T follicular helper cell (primary cell): ENCODE data around the gene NRXN2.

Experiments
- DNase-seq: peaks from one replicate; pipeline ENCODE4 v3.0.0-alpha.2; 2020; ENCODE audit warnings: low read depth

Gene NRXN2

GRCh38 chr11:64591257-64592233 lies 131.5 kb downstream of the NRXN2 start:
- no peak for DNase-seq

- DNase-seq, result no peak
These were observed 132.2 kb downstream of the NRXN2 start, which contains the start of gene SLC22A12 for GRCh38 chr11:64590763-64591221. SLC22A12 (plus strand) TSS chr11:64591220; CDS start chr11:64591557, 337 bp downstream.

GRCh38 chr11:64588701-64589100 lies 134.3 kb downstream of the NRXN2 start:
- no peak for DNase-seq

- DNase-seq, result no peak
These were observed 136.6 kb downstream of the NRXN2 start for GRCh38 chr11:64586366-64586765.

GRCh38 chr11:64585150-64585549 lies 137.8 kb downstream of the NRXN2 start:
- no peak for DNase-seq

GRCh38 chr11:64583296-64584262 lies 139.4 kb downstream of the NRXN2 start:
- no peak for DNase-seq

GRCh38 chr11:64582885-64583284 lies 140.1 kb downstream of the NRXN2 start:
- DNase-seq, result no peak

GRCh38 chr11:64581057-64581523 lies 141.9 kb downstream of the NRXN2 start:
- DNase-seq, result no peak

GRCh38 chr11:64580412-64580811 lies 142.6 kb downstream of the NRXN2 start:
- no peak for DNase-seq

- DNase-seq, result no peak
These were observed 145.8 kb downstream of the NRXN2 start for GRCh38 chr11:64577202-64577601.

GRCh38 chr11:64572143-64572542 lies 150.9 kb downstream of the NRXN2 start:
- DNase-seq, result no peak

- DNase-seq, result no peak
These were observed 151.4 kb downstream of the NRXN2 start for GRCh38 chr11:64571410-64572091.

GRCh38 chr11:64571050-64571409 lies 152.0 kb downstream of the NRXN2 start:
- DNase-seq, result no peak

GRCh38 chr11:64570341-64570740 lies 152.7 kb downstream of the NRXN2 start:
- DNase-seq, result no peak

GRCh38 chr11:64569300-64569970 lies 153.6 kb downstream of the NRXN2 start:
- no peak for DNase-seq

- DNase-seq, result no peak
These were observed 154.3 kb downstream of the NRXN2 start for GRCh38 chr11:64568584-64569140.

- no peak for DNase-seq
These were observed 154.9 kb downstream of the NRXN2 start for GRCh38 chr11:64568041-64568571.

- no peak for DNase-seq
These were observed 155.8 kb downstream of the NRXN2 start for GRCh38 chr11:64566915-64567891.
